IPS-18a (cell line): ENCODE measurements around the gene JMJD1C.

Source experiments
- H3K27ac ChIP-seq: one replicate; pipeline ENCODE4 v1.5.1; 2013; ENCODE audit warnings: low read length
- H3K27me3 ChIP-seq: one replicate; pipeline ENCODE4 v1.6.1; 2013; ENCODE audit warnings: mild to moderate bottlenecking, low read length; ENCODE audit not compliant: control insufficient read depth, insufficient read depth
- H3K36me3 ChIP-seq: one replicate; pipeline ENCODE4 v1.6.1; 2013; ENCODE audit warnings: low read depth, low read length; ENCODE audit not compliant: control insufficient read depth
- H3K4me1 ChIP-seq: one replicate; pipeline ENCODE4 v1.6.1; 2013; ENCODE audit warnings: low read depth, low read length; ENCODE audit not compliant: control insufficient read depth
- H3K4me3 ChIP-seq: one replicate; pipeline ENCODE4 v1.5.1; 2013; ENCODE audit warnings: low read length
- H3K9ac ChIP-seq: one replicate; pipeline ENCODE4 v1.6.1; 2013; ENCODE audit warnings: mild to moderate bottlenecking, low read length, moderate library complexity
- H3K9me3 ChIP-seq: one replicate; pipeline ENCODE4 v1.6.1; 2013; ENCODE audit warnings: low read depth, low read length; ENCODE audit not compliant: control insufficient read depth

The JMJD1C gene

DNA sequence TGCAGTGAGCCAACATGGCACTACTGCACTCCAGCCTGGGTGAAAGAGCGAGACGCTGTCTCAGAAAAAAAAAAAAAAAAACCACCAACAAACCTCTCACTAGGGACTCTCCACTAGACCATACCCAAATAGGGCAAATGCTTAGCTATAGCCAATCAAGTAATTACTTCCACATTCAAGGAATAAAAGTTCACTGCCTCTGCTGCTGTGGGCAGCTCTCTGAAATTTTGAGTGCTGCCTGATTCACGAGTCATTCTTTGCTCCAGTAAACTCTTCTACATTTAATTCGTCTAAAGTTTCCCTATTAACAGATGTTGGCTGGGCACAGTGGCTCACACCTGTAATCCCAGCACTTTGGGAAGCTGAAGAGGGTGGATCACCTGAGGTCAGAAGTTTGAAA lies 337.3 kb downstream of the JMJD1C start:
- Histone ChIP-seq H3K4me3 (no peak overlapping the region), H3K9me3 (no peaks in the 10 kb centered on the region), H3K27me3 (no peaks in the 10 kb centered on the region), H3K27ac (no peak overlapping the region), H3K36me3 (no peaks in the 10 kb centered on the region), H3K4me1 (peaks cover 5% of the 10 kb centered on the region), H3K9ac (no peak overlapping the region)

DNA sequence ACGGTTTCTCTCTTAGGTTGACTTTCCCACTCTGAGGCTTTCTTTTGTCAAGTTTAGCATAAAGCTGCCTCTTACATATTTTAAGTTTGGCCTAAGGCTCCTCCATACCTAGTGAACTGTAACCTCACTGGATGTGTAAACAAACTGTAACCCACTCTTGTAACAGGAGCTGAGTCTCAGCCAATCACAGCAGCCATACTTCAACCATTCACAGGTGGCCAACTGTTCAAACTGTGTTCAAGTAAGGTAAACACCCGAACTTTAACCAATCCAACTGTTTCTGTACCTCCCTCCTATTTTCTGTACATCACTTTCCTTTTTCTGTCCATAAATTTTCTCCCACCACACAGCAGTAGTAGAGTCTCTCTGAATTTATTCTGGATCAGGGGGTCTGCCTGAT lies 340.3 kb downstream of the JMJD1C start:
- Histone ChIP-seq H3K4me3 (no peak overlapping the region), H3K9me3 (no peaks in the 10 kb centered on the region), H3K36me3 (no peaks in the 10 kb centered on the region), H3K27me3 (no peaks in the 10 kb centered on the region), H3K27ac (no peak overlapping the region), H3K4me1 (peaks cover 5% of the 10 kb centered on the region), H3K9ac (no peak overlapping the region)

DNA sequence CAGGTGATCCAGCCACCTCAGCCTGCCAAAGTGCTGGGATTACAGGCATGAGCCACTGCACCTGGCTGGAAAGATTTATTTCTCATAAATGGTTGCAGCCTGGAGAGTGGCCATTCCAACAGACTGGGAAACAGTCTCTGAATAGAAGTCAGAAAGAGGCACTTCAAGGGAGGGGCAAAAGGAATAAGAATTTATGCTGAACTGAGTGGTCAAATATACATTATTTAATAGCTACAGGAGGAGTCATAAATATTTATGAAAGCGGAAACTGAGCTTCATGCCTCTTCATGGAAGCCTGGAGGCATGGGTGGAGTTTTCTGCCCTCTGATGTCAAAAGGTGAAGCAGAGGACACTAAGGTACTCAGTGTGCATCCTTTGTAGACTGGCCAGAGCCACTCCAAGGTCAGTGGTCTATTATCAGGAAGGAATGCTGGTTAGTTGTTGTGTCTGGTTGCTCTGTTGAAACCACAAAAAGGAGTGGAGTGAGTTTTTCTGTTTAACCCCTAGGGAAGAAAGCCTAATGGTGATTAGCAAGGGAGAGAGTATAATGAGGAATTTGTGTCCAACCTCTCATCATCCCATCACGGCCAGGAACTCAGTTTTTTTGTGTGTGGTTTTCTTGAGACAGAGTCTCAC lies 341.9 kb downstream of the JMJD1C start:
- H3K4me3 ChIP-seq = no peak overlapping the region
- no peaks in the 10 kb centered on the region for H3K36me3 ChIP-seq

DNA sequence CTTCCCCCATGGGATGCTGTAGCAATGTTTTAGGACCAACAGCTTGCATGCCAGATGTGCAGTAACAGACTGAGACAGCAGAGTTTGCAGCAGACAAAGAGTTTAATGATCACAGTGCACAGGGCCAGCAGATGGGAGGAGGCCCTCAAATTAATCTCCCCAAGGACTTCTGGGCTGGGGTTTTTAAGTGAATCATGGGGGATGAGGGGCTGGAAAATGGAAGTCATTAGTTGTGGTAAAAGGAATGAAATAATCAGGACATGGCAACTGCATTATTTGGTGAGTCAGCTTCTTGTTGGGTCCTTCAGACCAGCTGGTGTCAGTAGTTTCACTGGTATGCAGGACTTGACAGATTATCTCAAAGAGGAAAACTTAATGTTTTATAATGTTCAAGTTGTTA lies 345.2 kb downstream of the JMJD1C start:
- Histone ChIP-seq H3K9ac (no peak overlapping the region), H3K4me3 (no peak overlapping the region), H3K4me1 (no peaks in the 10 kb centered on the region), H3K27me3 (no peaks in the 10 kb centered on the region), H3K27ac (no peak overlapping the region), H3K36me3 (no peaks in the 10 kb centered on the region), H3K9me3 (no peaks in the 10 kb centered on the region)

More for the DNA sequence above, 341.9 kb downstream of the JMJD1C start:
- no peak overlapping the region for H3K9ac ChIP-seq
- no peaks in the 10 kb centered on the region for H3K4me1 ChIP-seq
- no peaks in the 10 kb centered on the region for H3K9me3 ChIP-seq
- no peaks in the 10 kb centered on the region for H3K27me3 ChIP-seq
- H3K27ac ChIP-seq = no peak overlapping the region

DNA sequence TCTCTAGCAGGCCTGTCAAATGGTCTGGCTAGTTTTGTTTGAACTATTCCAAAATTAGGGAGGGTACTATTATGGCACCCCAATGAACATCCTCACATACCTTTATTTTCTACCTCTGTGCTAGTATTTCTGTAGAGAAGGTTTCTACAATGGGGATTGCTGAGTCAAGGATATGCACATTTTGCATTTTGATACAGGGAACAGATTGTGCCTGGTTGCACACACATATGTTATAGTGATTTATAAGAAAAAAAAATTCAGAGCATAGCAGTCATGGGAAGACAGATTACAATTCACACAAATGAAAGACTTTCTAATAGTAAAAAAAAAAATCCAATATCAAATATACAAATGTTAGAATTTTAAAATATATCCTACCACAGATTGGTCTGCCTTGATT lies 346.7 kb downstream of the JMJD1C start:
- H3K9me3 ChIP-seq = no peaks in the 10 kb centered on the region
- H3K27me3 ChIP-seq = no peaks in the 10 kb centered on the region
- no peak overlapping the region for H3K27ac ChIP-seq
- H3K4me1 ChIP-seq = no peaks in the 10 kb centered on the region
- H3K9ac ChIP-seq = no peak overlapping the region
- H3K4me3 ChIP-seq = no peak overlapping the region
- H3K36me3 ChIP-seq = no peaks in the 10 kb centered on the region
